Fibroblast of the aortic adventitia (primary cell): Measurements from ENCODE around the gene MRPL4. TPM values are rescaled to one million over a fixed set of nuclear protein-coding genes. Genes with fewer than 3 reads are reported as not detected.
A peak's percentile ranks its signal among the peaks of the same experiment; 100 is the strongest.
"Not testable (repeated sequence)": the region's sequence is repeated elsewhere in the genome, so short reads cannot be mapped to it uniquely, and the experiment has no call there.

ENCODE experiments used
- DNase-seq: peaks from one replicate; pipeline ENCODE4 v3.0.0-alpha.2; 2010; ENCODE audit warnings: low read depth
- H3K4me3 ChIP-seq: 2 replicates; pipeline ENCODE4 v1.5.1; 2011; ENCODE audit warnings: low read depth, mild to moderate bottlenecking, control low read depth, low read length, moderate library complexity
- CTCF ChIP-seq: IDR thresholded peaks from 2 replicates; pipeline ENCODE4 v1.5.1; 2011; ENCODE audit warnings: mild to moderate bottlenecking, low read length, control low read depth, inconsistent platforms; ENCODE audit not compliant: insufficient read depth
- total RNA-seq: library from RNA; depleted of rRNA; stranded (reverse); fragments of >200 nt; gene quantifications from 2 replicates; pipeline ENCODE4 v1.2.3, GENCODE V29; 2012; ENCODE audit warnings: low replicate concordance

The MRPL4 gene
- total RNA-seq, 1 donor = 33.9 TPM

DNA sequence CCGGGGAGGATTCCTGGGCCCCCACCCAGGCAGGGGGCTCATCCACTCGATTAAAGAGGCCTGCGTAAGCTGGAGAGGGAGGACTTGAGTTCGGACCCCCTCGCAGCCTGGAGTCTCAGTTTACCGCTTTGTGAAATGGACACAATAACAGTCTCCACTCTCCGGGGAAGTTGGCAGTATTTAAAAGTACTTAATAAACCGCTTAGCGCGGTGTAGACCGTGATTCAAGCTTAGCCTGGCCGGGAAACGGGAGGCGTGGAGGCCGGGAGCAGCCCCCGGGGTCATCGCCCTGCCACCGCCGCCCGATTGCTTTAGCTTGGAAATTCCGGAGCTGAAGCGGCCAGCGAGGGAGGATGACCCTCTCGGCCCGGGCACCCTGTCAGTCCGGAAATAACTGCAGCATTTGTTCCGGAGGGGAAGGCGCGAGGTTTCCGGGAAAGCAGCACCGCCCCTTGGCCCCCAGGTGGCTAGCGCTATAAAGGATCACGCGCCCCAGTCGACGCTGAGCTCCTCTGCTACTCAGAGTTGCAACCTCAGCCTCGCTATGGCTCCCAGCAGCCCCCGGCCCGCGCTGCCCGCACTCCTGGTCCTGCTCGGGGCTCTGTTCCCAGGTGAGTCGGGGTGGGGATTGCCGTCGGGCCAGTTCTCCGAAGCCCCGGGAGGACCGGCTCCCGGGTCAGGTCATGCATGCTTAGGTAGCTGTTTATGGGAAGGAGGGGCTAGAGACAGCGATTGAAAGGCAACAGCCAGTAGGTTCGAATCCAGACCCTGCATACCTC lies 18.8 kb downstream of the MRPL4 start, which contains the start of gene ICAM1:
ICAM1 (plus strand) TSS at position 505 of the 779 bp plus-strand sequence; CDS start at position 545, 40 bp downstream.
- H3K4me3 ChIP-seq = peak within 1 kb of the TSS; percentile 69
- peak; percentile 79 for DNase-seq
- TF ChIP-seq CTCF = peak; percentile 4

- TF ChIP-seq CTCF = no peak
- DNase-seq = peak; percentile 37
- H3K4me3 ChIP-seq = peak overlapping the region; percentile 69
Measured at GRCh38 chr19:10271543-10272086, 19.6 kb downstream of the MRPL4 start.

DNA sequence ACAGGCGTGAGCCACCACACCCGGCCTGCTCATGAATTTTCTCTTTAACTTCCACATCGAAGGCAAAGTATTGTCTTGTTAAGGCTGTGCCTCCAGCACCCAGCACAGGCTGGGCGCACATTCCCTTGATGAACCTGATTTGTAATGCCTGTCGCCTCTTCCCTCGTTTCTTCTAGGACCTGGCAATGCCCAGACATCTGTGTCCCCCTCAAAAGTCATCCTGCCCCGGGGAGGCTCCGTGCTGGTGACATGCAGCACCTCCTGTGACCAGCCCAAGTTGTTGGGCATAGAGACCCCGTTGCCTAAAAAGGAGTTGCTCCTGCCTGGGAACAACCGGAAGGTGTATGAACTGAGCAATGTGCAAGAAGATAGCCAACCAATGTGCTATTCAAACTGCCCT lies 22.6 kb downstream of the MRPL4 start:
- no peak for DNase-seq
- no peak overlapping the region for H3K4me3 ChIP-seq
- TF ChIP-seq CTCF = no peak

DNA sequence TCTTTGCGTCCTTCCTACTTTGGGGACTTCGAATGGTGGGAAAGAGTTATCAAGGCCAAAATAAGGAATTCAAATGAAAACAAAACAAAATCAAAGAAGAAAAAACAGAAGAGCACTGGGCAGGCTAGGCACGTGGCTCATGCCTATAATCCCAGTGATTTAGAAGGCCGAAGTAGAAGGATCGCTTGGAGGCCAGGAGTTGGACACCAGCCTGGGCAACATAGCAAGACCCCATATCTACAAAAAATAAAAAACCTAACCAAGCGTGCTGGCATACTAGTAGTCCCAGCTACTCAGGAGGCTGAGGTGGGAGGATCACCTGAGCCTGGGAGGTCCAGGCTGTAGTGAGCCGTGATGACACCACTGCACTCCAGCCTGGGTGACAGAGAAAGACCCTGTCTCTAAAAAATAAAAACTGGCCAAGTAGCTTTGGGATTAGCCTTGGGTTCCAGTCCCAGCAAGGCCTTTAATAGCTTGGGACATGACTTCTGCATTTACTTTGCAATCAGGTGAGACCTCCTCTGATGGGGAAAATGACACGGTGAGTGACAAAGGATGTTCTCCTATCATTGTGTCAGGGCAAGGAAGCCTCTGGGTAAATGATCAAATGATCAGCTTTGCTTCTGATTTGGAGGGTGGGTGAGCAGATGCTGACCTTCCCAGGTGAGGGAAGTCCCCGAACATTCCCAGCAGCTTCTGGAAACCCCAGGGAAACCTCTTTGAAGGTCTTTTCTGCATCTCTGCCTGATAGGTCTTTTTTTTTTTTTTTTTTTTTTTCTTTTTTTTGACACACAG lies 26.0 kb downstream of the MRPL4 start:
- TF ChIP-seq CTCF = no peak
- no peak for DNase-seq
- no peak overlapping the region for H3K4me3 ChIP-seq

GRCh38 chr19:10278935-10279334 lies 26.9 kb downstream of the MRPL4 start:
- no peak for DNase-seq
- TF ChIP-seq CTCF = no peak
- H3K4me3 ChIP-seq = no peak overlapping the region

GRCh38 chr19:10279737-10280442 lies 27.9 kb downstream of the MRPL4 start:
- no peak overlapping the region for H3K4me3 ChIP-seq
- DNase-seq = no peak
- no peak for TF ChIP-seq CTCF

- DNase-seq, H3K4me3 ChIP-seq: not testable (repeated sequence)
Measured at GRCh38 chr19:10282043-10282442, 30.0 kb downstream of the MRPL4 start.
